HG03575 (cell line): ENCODE measurements around the gene KCNQ1.

Experiments
- ATAC-seq: cut with Tn5 transposase; IDR thresholded peaks from one replicate; pipeline ENCODE4 v1.9.1; 2021; ENCODE audit not compliant: unreplicated experiment, insufficient number of reproducible peaks, low FRiP score; ENCODE audit errors: extremely low read depth

KCNQ1 gene

DNA sequence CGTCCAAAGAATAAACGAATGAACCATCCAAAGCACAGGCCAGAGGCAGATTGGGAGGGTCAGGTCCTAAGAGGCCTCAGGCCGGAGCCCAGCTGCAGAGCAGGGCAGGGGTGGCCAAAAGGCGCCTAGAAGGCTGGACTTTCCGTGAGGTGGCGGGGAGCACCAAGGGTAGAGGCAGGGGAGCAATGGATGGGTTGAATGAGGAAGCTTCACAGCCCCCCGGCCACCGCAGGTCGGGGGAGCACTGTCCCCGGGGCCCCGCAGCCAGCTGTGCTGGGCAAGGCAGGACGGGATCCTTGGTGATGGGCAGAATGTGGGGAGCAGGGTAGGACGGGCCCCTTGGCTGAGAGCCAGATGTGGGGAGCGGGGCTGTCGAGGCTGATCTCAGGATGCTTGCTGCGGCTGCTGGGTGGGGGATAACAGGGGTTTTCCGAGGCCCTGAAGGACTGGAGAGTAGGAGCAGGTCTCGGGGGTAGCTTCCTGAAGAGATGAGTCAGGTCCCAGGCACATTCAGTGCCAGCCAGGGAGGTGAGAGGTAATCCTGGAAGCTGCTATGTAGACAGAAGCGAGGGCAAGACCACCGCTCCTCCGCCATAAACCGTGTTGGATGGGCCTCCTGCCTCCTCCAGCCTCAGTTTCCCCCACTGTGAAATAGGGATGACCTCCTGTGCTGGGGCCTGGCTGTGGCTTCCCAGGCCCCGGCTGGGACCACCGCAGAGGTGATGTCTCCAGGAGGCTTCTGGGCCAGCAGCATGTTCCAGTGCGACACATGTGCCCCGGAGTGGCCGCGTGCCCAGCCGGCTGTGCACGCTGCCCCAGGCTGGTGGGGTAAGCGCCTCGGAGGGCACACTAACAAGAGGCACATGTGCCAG lies 289.6 kb downstream of the KCNQ1 start:
- ATAC-seq: no peak

DNA sequence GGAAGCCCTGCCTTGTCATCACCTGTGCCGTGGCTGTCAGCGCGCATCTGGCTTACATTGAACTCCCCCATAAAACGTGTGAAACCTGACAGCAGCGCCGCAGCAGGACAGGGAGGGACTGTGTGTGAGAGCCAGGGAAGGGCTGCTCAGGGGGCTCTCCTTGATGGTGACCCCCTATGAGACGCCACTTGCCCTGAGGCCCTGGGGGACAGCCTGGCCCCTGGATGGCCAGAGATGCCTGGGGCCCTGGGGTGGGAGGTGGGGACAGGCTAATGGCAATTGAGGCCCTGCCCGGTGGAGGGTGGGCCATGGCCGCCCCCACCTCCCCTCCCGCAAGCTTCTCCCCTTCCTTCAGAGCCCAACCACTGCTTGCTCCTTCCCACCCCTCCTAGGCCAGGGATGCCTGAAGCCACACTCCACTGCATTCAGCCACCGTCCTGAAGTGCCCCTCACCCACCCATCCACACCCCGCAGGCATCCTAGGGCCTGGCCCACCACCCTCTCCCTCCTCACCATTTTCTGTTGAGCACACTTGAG lies 290.3 kb downstream of the KCNQ1 start:
- ATAC-seq: no peak

DNA sequence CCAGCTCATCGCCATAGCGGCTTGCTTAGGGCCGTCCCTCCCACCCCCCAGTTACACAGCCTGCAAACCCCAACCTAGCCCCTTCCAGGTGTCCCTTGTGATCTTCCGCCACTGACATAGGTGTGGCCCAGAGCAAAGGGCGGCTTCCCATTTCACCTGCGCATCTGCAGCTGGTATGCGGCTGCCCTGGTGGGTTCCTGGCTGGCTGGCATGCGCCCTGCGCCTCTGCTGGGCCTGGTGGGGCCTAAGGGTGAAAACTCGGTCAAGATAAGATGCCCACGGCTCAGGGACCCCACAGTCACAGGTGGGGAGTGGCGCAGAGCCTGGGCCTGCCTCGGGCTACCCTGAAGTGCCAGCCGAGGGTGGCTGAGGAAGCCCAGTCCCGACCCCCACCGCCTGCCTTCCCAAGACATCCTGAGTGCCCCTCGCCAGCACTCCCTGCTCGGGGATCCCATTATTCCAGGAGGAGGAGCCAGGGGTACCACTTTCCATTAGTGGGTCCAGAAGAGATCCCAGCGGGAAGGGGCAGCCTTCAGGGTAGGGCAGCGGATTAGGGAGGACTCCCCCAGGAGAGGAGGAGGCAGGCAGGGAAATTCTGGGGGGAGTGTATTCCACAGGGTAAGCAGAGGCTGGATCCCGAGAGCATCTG lies 291.9 kb downstream of the KCNQ1 start:
- ATAC-seq: no peak

DNA sequence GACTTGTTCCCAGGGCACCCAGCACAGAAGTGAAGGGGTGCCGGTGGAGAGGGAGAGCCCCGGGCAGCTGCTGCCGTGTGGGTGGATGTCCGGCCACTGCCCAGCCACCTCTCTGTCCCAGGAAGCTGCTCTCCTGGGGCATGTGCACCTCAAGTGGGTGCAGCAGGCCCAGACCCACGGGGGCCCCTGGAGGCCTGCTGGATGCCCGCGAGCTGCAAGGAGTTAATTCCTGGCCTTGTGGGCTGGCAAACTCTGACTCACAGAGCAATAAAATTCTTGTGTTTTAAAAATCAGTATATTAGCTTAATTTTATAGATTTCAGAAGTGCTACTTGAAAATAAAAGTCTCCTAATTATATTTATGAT lies 292.4 kb downstream of the KCNQ1 start:
- no peak for ATAC-seq

DNA sequence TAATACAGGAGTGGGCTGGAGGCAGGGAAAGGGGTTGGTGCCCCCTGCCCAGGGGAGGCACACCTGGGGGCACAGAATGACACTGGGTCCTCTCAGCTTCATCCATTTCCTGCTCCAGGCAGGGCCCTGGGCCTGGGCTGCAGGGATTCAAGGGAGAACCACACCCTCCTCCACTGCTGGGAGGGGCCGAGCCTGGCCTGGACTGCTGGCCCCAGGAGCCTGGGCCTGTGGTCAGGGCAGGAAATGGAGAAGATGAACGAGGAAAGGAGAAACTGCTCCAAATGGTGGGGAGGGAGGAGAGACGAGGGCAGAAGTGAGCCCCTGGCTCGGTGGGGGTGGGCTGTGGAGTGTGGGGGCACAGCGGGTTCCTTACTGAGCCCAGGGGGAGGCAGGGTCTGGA lies 293.1 kb downstream of the KCNQ1 start:
- no peak for ATAC-seq

DNA sequence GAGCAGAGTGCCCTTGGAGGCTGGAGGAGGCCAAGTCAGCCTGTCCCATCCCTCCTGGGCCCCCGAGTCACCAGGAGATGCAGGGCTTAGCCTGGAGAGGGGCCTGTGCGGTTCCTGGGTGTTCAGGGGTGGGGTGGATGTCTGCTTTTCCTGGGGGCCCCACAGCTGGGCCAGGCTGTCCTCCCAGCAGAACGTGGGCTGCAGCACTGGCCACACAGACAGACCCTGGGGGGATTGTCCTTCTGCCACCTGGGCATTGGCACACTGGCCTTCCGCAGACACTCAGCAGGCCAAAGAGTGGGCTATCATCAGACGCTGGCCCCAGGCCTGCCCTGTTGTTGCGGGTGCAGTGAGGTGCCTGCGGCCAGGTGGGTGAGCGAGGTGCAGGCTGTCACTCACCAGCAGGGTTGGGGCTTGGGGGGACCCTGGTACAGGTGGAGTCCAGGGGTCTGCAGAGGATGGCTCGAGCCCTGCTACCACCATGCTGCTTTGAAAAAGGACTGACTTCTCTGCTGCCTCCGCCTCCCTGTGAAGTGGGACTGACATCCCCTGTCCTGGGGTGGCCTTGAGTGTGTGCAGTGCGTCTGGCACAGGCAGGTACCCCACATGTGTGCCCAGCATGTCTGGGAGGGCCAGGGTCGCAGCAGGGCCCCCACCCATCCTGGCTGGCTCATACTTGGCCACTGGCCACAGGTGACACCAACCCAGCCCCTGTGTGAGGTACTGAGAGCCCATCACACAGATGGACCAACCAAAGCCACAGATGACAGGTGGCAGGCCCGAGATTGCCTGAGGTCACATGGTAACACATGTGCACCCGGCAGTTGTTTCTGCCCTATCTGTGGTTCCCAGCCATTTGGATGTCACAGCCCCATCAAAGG lies 294.0 kb downstream of the KCNQ1 start:
- ATAC-seq: no peak

DNA sequence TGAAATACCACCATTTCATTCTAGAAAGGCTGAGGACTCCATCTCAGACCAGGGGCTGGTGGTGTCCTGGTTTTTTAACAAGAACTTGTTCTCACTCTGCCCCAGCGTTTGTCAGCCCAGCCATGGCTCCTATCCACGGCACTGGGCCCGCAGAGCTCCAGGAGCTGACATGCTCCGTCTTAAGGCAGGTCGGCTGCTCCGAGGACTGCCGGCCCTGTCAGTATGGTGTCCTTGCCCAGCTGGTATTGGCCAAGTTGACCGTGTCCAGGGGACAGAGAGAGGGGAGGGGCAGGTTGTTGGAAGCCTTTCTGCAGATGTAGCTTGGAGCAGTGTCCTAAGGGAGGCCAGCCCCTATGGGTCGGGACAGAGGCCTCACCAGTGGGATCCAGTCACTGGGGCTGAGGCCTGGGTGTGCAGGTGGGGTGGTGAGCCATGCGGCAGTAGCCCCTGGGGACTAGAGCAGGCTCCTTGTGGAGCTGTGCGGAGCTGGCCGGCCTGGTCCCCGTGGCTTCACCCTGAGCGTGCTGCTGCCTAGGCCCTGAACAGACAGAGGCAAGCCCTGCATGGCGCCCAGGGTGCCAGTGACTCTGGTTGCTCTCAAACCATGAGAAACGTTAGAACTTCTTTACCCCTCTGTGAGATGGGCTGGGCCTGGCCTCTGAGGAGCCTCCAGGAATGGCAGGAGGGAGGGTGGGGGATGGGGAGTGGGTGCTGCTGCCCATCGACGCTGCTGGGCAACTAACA lies 294.9 kb downstream of the KCNQ1 start:
- ATAC-seq: no peak

DNA sequence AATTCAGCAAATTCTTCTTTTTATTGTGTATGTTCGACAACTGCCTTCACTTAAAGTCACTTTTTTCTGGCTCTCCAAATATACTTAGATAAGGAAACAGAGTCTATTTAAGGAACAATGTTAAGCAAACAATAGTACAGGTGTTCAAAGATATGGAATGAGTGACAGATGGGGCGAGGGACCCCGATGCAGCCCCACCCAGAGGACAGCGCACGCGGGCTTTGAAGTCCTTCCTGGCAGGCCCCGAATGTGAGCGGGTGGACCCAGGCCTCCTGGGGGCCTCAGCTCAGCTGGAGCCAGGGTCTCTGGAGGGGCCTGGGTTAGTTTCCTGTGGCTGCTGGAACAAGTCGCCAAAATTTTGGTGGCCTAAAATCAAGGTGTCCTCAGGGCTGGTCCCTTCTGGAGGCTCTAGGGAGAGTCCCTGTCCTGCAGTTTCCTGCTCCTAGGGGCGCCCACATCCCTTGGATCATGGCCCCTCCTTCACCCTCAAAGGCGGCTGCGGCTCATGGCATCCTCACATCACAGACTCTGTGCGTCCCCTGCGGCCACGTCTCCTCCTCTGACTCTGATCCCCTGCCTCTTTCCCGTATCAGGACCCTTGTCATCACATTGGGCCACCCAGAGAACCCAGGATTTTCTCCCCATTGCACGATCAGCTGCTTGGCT lies 295.6 kb downstream of the KCNQ1 start:
- no peak for ATAC-seq

DNA sequence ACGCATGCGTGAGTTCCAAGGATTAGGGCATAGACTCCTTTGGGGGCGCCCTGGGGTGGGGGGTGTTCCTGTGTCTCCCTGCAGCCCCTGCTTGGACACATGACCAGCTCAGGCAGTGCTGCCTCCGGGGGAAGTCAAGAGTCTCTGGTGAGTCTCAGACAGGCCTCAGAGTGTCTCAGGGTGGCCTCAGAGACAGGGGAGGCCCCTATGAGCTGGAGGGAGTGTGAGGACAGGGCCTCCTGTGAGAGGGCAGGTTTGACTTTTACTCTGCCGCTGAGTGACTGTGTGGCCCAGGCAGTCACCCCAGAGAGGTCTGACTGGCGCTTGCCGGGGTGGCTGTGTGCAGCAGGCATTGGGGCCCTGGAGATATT lies 296.2 kb downstream of the KCNQ1 start:
- ATAC-seq: no peak

DNA sequence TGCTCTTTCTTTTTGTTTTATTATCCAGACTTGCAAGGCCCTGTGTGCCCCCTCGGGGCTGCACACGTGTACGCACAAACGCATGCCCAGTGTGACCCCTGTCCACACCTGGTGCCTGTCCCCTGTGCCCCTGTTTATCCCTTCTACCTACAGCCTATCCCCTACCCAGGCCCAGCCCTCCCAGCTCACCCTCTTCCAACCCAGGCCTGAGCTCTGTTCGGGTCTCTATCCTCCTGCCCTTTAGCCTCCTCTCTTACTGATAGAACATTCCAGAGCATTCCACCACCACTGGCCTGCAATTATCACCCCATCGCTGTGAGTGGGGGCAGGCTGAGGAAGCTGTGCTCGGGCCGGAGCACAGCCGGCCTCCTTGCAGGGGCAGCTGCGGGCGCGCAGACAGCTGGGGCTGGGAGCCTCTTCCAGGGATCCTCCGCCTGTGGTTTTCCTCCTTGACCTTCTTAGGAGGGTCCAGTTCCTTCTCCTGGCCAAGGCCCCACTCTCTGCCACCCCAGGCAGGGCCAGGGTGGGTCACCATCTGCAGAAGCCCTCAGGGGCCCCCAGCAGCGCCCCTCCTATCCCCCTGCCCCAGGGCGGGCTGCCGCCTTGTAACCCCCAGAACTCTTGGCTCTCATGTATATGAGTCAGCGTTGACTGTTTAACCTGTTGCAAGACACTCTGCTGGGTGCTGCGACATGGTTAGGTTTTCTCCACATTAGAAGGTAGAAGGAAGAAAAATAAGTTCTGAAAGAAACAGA lies 296.7 kb downstream of the KCNQ1 start:
- no peak for ATAC-seq

DNA sequence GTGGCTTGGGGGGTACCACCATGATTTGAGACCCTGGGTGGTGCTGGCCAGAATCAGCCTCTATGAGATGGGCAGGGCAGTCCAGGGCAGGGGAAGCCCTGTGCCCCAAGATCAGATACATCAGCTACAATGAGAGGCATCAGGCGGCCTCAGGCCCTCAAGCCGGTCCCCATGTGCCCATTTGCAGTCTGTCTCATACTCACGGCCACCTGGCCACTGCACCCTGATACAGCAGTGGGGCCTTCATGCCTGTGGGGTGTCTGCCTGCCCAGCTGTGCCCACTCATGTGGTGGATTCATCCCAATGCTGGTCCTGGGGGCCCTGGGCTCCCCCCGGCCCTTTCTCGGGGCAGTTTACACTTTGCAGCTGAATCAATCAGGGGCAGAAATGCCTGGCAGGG lies 297.4 kb downstream of the KCNQ1 start:
- no peak for ATAC-seq

DNA sequence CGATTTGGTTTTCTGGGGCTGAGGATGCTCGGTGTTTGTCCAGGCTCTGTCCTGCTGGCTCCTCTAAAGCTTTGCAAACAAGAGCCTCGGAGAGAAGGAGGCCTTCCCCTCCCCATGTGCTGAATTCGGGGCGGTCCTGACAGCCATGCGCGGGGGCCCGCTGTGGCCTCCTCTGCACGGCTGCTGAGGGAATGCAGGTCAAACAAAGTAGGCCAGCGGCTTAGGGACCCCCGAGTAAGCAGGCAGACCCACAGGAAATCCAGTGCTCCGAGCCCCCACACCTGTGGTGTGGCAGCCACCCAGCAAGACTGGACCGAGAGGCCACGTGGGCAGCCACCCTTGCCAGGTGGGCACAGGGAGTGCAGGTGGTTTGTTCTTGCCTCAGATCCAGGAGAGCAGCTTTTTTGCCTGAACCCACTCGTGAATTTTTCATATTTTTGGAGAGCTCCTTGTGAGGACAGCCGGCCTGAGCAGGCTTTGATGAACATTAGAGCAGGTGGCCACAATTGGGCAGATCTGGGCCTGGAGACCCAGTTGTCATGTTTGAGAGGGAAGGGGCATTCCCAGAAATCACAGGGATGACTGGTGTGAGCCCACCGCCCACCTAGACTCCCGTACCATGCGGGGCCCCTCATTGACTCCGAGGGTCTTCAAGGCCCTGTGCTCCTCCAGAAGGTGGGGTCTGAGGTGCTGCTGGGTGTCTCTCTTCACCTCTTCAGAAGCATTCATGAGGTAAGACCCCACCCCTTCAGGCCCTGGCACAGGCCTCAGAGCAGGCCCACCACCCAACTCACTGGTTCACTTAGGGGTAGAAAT lies 298.0 kb downstream of the KCNQ1 start:
- no peak for ATAC-seq

DNA sequence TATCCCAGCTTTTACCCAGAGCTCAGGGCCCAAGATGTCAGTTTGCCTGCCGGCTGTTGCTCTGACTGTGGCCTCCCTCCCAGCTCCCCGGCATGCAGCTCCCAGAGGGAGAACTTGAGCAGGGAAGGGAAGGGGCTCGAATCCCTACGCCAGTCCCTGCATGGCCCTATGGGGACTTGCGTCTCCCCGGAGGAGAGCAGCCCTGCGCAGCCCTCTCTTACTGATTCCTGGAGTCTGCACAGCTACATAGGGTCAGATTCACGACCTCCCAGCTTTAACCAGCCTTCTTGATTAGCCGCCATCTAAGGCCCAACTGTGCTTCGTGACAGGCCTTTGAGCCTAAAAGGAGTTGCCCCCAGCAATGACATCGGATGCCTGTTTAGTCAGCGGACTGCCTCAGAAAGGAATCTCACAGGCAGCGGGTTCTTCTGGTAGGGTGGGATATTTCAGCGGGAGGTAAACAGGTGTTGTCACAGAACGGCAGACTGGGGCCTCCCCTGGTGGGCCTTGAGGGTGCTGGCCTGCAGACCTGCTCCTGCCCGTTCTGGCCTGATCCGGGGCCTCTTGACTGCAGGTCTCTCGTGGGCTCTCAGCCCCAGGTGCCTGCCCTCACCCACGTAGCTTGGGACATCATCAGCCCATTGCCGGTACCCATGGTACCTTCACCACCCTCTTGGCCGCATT lies 298.8 kb downstream of the KCNQ1 start:
- ATAC-seq: no peak

DNA sequence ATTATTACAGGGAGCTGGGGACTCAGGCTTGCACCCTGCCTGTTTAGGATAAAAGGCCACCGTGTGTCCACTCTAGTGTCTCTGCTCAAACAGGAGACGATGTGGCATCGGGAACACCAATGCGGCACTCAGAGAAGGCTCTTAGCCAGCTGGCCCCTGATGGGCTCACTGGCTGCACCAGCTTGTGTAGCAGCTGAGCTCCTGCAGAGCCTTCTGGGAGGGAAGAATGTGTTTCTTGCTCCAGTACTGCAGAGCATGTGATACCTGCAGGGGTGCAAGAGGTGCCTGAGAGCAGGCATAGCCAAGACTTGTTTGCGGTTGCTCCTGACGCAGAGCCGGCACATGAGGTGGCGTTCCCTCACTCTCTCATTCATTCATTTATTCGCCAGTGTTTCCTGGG lies 299.4 kb downstream of the KCNQ1 start:
- ATAC-seq: no peak

DNA sequence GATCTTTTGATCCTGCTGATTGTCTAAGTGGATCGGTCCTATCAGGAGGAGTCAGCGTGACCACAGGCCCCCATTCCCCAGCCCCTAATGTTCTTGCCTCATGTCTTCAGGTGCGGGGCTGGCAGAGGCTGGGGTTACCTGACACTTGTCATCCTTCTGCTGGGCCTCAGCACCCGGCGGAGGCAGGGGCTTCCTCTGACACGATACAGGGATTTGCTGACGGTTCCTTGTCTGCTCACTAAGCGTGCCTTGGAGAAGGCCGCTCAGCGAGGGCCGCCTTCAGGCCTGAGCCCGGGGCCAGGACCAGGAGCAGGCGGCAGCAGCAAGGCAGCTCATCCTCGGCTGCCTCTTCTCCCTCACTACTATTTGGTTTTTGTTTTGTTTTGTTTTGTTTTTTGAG lies 300.7 kb downstream of the KCNQ1 start:
- ATAC-seq: no peak

DNA sequence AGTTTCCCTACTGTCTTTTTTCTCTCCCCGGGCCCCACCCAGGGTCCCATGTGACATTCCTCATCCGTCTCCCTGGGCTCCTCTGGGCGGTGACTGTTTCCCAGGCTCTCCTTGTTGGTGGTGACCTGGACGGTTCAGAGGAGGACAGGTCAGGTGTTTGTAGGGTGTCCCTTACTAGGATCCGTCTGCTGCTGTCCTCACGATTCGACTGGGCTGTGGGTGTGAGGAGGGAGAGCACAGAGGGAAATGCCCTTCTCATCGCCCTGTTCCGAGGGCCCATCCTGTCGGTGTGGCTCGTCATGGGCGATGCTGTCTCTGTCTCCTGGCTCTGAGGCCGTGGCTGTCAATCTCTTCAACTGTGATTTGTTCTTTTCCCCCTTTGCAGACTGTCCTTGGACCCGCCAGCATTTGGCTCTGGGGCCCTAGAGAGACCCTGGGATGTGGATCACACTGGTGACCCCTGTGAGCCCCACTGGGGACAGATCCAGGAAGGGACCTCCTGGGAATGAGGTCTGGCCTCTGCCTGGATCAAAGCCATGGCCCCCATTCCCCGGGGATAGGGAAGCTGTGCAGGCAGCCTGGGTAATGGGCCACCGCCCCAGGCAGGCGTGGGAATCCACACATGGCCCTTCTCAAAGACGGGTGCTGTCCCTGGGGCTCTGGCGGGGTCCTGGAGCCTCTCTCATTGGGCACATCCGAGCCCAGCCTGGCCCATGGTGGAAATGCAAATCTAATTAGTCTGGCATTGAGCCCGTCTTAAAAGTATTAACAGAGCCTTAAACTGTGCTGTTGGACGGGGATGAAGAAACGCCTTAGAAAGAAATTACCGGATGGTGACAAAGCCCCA lies 301.8 kb downstream of the KCNQ1 start:
- ATAC-seq: no peak
